HG02870 (cell line): ENCODE results near the gene EIF4G3.
"Not testable (repeated sequence)": the region's sequence is repeated elsewhere in the genome, so short reads cannot be mapped to it uniquely, and the experiment has no call there.

ENCODE experiments used
- ATAC-seq: cut with Tn5 transposase; IDR thresholded peaks from one replicate; pipeline ENCODE4 v1.9.1; 2021; ENCODE audit warnings: mild to moderate bottlenecking, moderate library complexity; ENCODE audit not compliant: unreplicated experiment

EIF4G3 gene

DNA sequence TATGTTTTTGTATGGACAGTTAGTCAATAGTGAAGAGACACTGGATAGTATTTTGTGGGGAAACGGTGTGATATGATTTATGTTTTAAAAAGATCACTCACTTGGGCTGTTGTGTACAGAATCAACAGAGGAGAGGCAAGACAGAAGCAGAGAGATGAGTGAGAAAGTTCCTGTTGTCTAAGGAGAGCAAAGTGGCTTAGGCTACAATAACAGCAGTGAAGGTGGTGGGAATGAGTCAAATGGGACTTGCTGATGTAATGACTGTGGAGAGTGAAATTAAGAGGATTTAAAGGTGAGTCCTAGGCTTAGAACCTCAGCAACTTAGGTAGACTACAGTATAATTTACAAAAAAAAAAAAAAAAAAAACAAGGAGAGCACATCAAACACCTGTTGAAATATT lies 220.4 kb downstream of the EIF4G3 start:
- ATAC-seq: no peak

DNA sequence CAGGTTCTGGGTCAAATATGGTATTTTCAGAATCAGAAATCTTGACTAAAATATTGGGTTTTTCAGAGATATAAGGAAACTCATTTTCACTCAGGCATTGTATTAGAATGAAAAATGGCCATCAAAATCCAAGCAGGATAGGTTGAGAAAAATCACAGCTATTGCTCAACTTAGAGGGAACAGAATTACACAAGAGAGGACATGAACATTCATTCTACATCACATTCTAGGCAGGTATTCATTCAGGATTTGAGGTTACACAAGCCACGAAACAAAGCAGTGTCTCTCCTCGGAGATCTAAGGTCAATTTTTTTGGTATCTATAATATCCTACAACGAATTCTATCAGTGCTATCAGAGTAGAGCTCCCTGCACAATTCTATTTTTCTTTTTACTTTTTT lies 226.0 kb downstream of the EIF4G3 start:
- ATAC-seq: no peak

DNA sequence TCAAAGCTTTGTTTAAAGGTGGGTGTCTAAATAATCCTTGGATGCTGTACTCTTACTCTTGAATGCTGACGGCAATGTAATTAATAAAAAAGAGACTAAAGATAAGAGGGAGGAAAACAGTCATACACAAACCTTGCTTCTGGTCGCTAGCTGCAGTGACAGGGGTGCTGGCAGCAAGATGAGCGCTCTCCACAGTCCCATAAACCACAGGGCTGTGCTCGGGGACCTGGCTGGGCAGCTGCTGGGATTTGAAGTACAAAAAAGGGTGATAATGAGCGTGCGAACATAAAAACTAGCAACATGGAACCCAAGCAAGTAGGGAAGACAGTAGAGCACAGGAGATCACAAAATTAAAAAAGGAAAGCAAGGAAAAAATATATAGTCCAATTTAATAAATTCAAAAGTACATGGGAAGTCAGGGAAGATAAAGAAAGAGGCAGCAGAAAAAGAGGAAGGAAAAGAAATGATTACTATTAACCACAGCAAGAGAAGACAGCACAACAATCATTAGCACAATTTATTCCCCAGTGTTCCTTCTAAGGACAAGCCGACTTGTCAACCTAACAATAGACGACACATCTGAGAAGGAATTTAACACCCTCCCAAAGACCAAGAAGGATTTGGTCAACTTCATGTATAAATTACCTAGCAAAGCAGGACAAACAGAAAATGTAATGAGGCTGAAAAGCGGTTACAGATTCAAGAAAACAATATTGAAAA lies 226.7 kb downstream of the EIF4G3 start:
- no peak for ATAC-seq

DNA sequence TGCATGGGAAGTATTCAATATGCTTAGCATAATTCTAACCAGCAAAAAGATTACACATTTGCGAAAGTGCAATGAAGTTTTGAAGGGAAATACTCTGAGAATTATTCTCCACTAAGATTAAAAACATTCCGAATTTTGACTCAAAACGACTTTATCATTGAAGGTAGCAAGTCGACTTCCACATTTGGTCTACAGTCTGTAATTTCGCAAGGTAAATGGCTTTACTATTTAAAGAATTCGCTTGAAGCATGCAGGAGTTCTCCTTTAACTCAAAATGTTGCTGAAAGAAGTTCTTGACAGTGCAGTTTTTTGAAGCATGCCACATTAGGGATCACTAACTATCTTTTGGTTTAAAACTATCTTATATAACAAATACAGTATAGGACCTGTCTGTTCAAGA lies 228.6 kb downstream of the EIF4G3 start:
- ATAC-seq: no peak

- no peak for ATAC-seq
Observed at GRCh38 chr1:20947409-20947808, 229.3 kb downstream of the EIF4G3 start.

DNA sequence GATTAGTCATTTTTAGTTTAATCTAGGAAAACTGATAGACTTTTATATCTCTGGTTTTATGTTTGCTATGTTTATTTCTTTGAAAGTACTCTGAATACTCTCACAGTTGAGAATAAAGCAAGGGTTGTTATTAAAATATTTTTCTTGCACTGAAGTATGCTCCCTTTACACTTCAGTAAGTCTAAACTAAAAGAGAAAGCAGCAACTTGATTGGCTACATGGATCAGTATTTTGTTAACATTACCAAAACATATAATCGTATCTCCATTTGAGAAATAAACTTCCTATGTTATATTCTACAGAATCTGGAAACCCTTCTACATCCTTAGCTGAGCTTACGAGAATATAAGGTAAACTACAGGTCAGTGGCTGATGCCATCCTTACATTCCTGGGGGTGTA lies 240.1 kb downstream of the EIF4G3 start:
- no peak for ATAC-seq

GRCh38 chr1:20936216-20936615 lies 240.5 kb downstream of the EIF4G3 start:
- ATAC-seq: no peak

- no peak for ATAC-seq
Observed at GRCh38 chr1:20935717-20936116, 241.0 kb downstream of the EIF4G3 start.

DNA sequence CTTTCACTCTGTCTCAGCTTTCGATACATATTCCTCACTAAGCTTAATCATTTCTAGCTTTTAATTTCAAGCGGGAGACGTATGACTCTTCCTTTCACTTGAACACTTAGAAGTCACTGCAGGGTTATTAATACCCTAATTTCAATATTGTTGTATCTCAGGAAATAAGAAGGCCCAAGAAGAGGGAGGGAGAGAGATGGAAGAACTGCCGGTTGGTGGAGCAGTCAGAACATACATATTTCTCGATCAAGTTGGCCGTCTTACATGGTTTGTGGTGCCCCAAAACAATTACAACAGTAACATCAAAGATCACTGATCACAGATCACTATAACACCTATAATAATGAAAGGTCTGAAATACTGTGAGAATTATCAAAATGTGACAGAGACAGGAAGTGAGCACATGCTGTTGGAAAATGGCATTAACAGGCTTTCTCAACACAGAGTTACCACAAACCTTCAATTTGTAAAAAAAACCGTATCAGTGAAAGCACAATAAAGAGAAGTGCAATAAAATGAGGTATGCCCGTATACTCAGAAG lies 244.2 kb downstream of the EIF4G3 start:
- peak; percentile 67 for ATAC-seq

GRCh38 chr1:20931930-20932436 lies 244.7 kb downstream of the EIF4G3 start:
- ATAC-seq: peak; percentile 11

DNA sequence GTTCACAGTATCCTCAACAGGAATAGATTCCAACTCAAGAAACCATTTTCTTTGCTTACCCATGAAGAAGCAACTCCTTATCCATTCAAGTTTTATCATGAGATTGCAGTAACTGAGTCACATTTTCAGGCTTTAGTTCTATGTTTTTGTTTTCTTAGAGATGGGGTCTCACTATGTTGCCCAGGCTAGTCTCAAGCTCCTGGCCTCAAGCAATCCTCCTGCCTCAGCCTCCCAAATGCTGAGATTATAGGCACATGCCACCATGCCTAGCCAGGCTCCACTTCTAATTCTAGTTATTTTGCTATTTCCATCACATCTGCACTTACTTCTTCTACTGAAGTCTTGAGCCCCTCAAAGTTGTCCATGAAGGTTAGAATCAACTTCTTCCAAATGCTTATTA lies 246.3 kb downstream of the EIF4G3 start:
- ATAC-seq: no peak

GRCh38 chr1:20928146-20928545 lies 248.6 kb downstream of the EIF4G3 start:
- ATAC-seq: no peak

- ATAC-seq: no peak
Observed at GRCh38 chr1:20921285-20921684, 255.4 kb downstream of the EIF4G3 start.

GRCh38 chr1:20913242-20913641 lies 263.5 kb downstream of the EIF4G3 start:
- no peak for ATAC-seq

DNA sequence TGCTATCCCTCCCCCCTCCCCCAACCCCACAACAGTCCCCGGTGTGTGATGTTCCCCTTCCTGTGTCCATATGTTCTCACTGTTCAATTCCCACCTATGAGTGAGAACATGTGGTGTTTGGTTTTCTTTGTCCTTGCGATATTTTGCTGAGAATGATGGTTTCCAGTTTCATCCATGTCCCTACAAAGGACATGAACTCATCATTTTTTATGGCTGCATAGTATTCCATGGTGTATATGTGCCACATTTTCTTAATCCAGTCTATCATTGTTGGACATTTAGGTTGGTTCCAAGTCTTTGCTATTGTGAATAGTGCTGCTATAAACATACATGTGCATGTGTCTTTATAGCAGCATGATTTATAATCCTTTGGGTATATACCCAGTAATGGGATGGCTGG lies 269.2 kb downstream of the EIF4G3 start:
- ATAC-seq: not testable (repeated sequence)

- ATAC-seq: no peak
Observed at GRCh38 chr1:20903437-20903836, 273.3 kb downstream of the EIF4G3 start.

GRCh38 chr1:20900056-20900455 lies 276.6 kb downstream of the EIF4G3 start:
- ATAC-seq: no peak

GRCh38 chr1:20899154-20899972 lies 277.3 kb downstream of the EIF4G3 start:
- no peak for ATAC-seq

- no peak for ATAC-seq
Observed at GRCh38 chr1:20896826-20897225, 279.9 kb downstream of the EIF4G3 start.

DNA sequence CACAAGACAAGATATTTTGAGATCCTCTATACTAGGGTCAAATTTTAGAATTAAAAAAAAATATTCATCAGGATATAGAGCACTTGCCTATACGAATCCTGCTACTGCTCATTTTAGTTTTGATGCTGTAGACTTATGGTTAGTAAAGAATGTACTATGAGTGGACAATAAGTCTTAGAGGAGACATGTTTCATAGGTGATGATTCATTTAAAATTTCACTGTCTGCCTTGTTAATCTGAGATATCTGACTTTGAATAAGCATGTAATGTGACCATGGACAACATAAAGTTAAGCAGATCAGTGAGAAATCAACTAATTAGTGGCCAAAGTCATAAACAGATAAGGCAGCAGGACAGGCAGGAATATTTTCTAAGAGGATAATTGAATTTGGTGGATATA lies 282.8 kb downstream of the EIF4G3 start:
- ATAC-seq: no peak

- ATAC-seq: no peak
Observed at GRCh38 chr1:20891091-20891490, 285.6 kb downstream of the EIF4G3 start.

GRCh38 chr1:20887246-20887645 lies 289.5 kb downstream of the EIF4G3 start:
- ATAC-seq: no peak
